GM12873 (cell line): ENCODE results near the gene COPS2.

Experiments used
- CTCF ChIP-seq: IDR thresholded peaks from 2 replicates; pipeline ENCODE4 v1.5.1; 2012; ENCODE audit warnings: low read depth, mild to moderate bottlenecking, moderate library complexity, low read length, control low read depth; ENCODE audit not compliant: insufficient read depth; ENCODE audit errors: missing control alignments

The COPS2 gene

DNA sequence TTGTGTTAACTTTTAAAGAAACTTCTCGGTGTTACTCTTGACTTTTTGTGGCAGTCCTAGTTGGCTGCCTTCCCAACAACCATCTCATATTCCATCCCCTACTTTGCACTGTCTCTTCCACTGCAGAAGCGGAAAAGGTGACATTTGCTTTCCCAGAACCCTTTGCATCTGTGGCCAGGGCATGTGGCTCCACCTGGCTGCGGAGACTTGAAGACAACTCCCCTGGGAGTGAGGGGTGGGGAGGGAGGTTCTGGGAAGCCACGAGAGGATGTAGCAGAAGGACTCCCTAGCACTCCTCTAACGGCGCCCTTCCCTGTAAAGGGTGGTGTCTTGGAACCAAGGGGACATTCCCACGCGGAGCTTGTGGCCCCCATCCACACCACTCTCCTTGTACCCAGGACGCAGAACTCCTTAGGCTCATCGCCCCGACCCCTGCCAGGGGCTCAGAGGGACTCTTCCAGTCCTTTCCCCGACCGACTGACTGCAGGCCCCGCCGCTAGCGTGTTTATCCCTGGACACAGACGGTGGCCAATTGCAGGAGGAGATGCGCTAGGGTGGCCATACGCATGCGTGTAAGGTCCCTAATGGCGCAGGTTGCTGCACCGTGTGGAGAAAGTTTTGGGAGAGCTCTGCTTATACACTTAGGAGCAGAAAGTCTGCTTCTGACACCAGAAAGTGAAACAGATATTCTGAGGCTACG is 75.9 kb downstream of the COPS2 start:
- TF ChIP-seq CTCF = no peak

- TF ChIP-seq CTCF = no peak
These were observed 79.5 kb downstream of the COPS2 start for GRCh38 chr15:49075881-49076280.
